IMR-90 (cell line): ENCODE data around the gene TALDO1. TPM values are rescaled to one million over a fixed set of nuclear protein-coding genes. Genes with fewer than 3 reads are reported as not detected.

Experiments
- ATAC-seq: fragments of 200-7000 bp; cut with Tn5 transposase; 2 replicates; pipeline ENCODE4 v1.9.1; 2020; ENCODE audit warnings: low read depth, mild to moderate bottlenecking, moderate library complexity
- BruUV-seq: library from RNA; stranded (reverse); fragments of 400-500 nt; replicated peaks from 2 replicates; lab custom pipeline; 2021; lab: Mats Ljungman, UMichigan
- CTCF ChIA-PET: fragments of 300-600 bp; formaldehyde crosslinking; extraction: SDS; loops from one replicate; lab custom pipeline; 2021; ENCODE audit warnings: antibody characterized with exemption; lab: Yijun Ruan, JAX
- POLR2A ChIA-PET: fragments of 300-600 bp; sonication (Branson Sonifier 250); formaldehyde crosslinking; loops from one replicate; lab custom pipeline; 2022; ENCODE audit warnings: antibody characterized with exemption; ENCODE audit not compliant: unreplicated experiment; lab: Charles Lee
- DNase-seq: peaks from one replicate; pipeline ENCODE4 v3.0.0; 2013
- H2AFZ ChIP-seq: replicated peaks from 2 replicates; pipeline ENCODE3; 2013; ENCODE audit warnings: low read length, mild to moderate bottlenecking; ENCODE audit not compliant: poor library complexity
- H2AK5ac ChIP-seq: 2 replicates; pipeline ENCODE4 v1.6.1; 2013; ENCODE audit warnings: low read depth, low read length, inconsistent platforms
- H2AK9ac ChIP-seq: replicated peaks from 2 replicates; pipeline ENCODE3; 2013; ENCODE audit warnings: mild to moderate bottlenecking, low read depth, low read length, moderate library complexity; ENCODE audit not compliant: poor library complexity
- H2BK120ac ChIP-seq: 2 replicates; pipeline ENCODE4 v1.6.1; 2013; ENCODE audit warnings: low read depth, low read length, inconsistent platforms
- H2BK15ac ChIP-seq: 3 replicates; pipeline ENCODE4 v1.6.1; 2013; ENCODE audit warnings: low read depth, low read length, inconsistent platforms
- H2BK20ac ChIP-seq: 2 replicates; pipeline ENCODE4 v1.6.1; 2013; ENCODE audit warnings: low read depth, mild to moderate bottlenecking, inconsistent platforms, low read length, moderate library complexity
- H2BK5ac ChIP-seq: 2 replicates; pipeline ENCODE4 v1.6.1; 2013; ENCODE audit warnings: mild to moderate bottlenecking, low read depth, low read length, inconsistent platforms; ENCODE audit not compliant: poor library complexity, severe bottlenecking
- H3K14ac ChIP-seq: replicated peaks from 2 replicates; pipeline ENCODE4 v1.6.1; 2013; ENCODE audit warnings: low read depth, low read length, inconsistent platforms
- H3K18ac ChIP-seq: 2 replicates; pipeline ENCODE4 v1.6.1; 2013; ENCODE audit warnings: low read depth, low read length, control low read depth
- H3K23ac ChIP-seq: 2 replicates; pipeline ENCODE4 v1.6.1; 2013; ENCODE audit warnings: low read depth, low read length, inconsistent platforms
- H3K27ac ChIP-seq: 2 replicates; pipeline ENCODE4 v1.5.1; 2013; ENCODE audit warnings: mild to moderate bottlenecking, control low read depth, low read length; ENCODE audit not compliant: insufficient read depth
- H3K27me3 ChIP-seq: 2 replicates; pipeline ENCODE4 v1.6.1; 2013; ENCODE audit warnings: low read length; ENCODE audit not compliant: control insufficient read depth, insufficient read depth
- H3K36me3 ChIP-seq: 2 replicates; pipeline ENCODE4 v1.6.1; 2013; ENCODE audit warnings: low read length, mixed read lengths; ENCODE audit not compliant: control insufficient read depth, insufficient read depth
- H3K4ac ChIP-seq: 2 replicates; pipeline ENCODE4 v1.6.1; 2013; ENCODE audit warnings: low read depth, low read length, inconsistent platforms
- H3K4me1 ChIP-seq: 2 replicates; pipeline ENCODE4 v1.6.1; 2013; ENCODE audit warnings: low read length, mixed read lengths; ENCODE audit not compliant: control insufficient read depth, insufficient read depth
- H3K4me2 ChIP-seq: 2 replicates; pipeline ENCODE4 v1.6.1; 2013; ENCODE audit warnings: low read depth, mild to moderate bottlenecking, control low read depth, low read length, moderate library complexity
- H3K4me3 ChIP-seq: 2 replicates; pipeline ENCODE4 v1.5.1; 2013; ENCODE audit warnings: low read depth, mild to moderate bottlenecking, control low read depth, low read length, moderate library complexity; ENCODE audit not compliant: insufficient read depth
- H3K56ac ChIP-seq: 2 replicates; pipeline ENCODE4 v1.6.1; 2013; ENCODE audit warnings: low read length, inconsistent platforms; ENCODE audit not compliant: insufficient read depth; ENCODE audit errors: extremely low read depth
- H3K79me1 ChIP-seq, 2 experiments: 2 replicates each; pipeline ENCODE4 v1.6.1; 2013; ENCODE audit warnings: low read length in 2 of 2, inconsistent platforms in 1 of 2, low read depth in 1 of 2
- H3K9ac ChIP-seq: 2 replicates; pipeline ENCODE4 v1.6.1; 2013; ENCODE audit warnings: low read depth, low read length, control low read depth
- H3K9me1 ChIP-seq: 2 replicates; pipeline ENCODE4 v1.6.1; 2013; ENCODE audit warnings: low read length, inconsistent platforms; ENCODE audit not compliant: insufficient read depth
- H3K9me3 ChIP-seq: 2 replicates; pipeline ENCODE4 v1.6.1; 2013; ENCODE audit warnings: low read length; ENCODE audit not compliant: control insufficient read depth, insufficient read depth
- H4K20me1 ChIP-seq: 2 replicates; pipeline ENCODE4 v1.6.1; 2013; ENCODE audit warnings: low read length, inconsistent platforms; ENCODE audit not compliant: insufficient read depth
- H4K5ac ChIP-seq: 2 replicates; pipeline ENCODE4 v1.6.1; 2013; ENCODE audit warnings: mild to moderate bottlenecking, low read depth, low read length, control low read depth
- H4K8ac ChIP-seq, 2 experiments: 2 replicates each; pipeline ENCODE4 v1.6.1; 2013; ENCODE audit warnings: low read depth in 2 of 2, low read length in 2 of 2, control low read depth in 1 of 2, inconsistent platforms in 1 of 2
- H4K91ac ChIP-seq: 2 replicates; pipeline ENCODE4 v1.6.1; 2013; ENCODE audit warnings: low read depth, low read length, inconsistent platforms; ENCODE audit not compliant: insufficient read depth
- FOS ChIP-seq: fragments of 150-350 bp; IDR thresholded peaks from 2 replicates; pipeline ENCODE4 v1.6.1; 2016; ENCODE audit warnings: low read depth, low read length
- MAZ ChIP-seq: IDR thresholded peaks from 2 replicates; pipeline ENCODE4 v1.6.1; 2012; ENCODE audit warnings: low read depth, mild to moderate bottlenecking, low read length, improper control_type of control experiment, moderate library complexity, borderline replicate concordance
- NFE2L2 ChIP-seq: fragments of 150-350 bp; IDR thresholded peaks from 2 replicates; pipeline ENCODE4 v1.6.1; 2016; ENCODE audit warnings: low read depth, mild to moderate bottlenecking, low read length
- POLR2A ChIP-seq: IDR thresholded peaks from 2 replicates; pipeline ENCODE4 v1.6.1; 2012; ENCODE audit warnings: mild to moderate bottlenecking, low read depth, low read length
- WGBS, 2 experiments: methylation state at CpG; one replicate each; pipeline versions ENCODE4 v1.1.5 to v1.1.7; 2013; ENCODE audit warnings: missing lambda C conversion rate in 2 of 2; ENCODE audit not compliant: insufficient read length in 1 of 2; ENCODE audit errors: extremely low coverage in 2 of 2; 5-methylcytosine and 5-hydroxymethylcytosine counted together
- dilution Hi-C: fragments of 300-500 bp; cut with HindIII; formaldehyde crosslinking; loops from one replicate; pipeline ENCODE4 v1.14.3; 2018; ENCODE audit warnings: low sequenced_read_pairs; ENCODE audit not compliant: unreplicated experiment
- in situ Hi-C: fragments of 300-500 bp; cut with MboI; formaldehyde crosslinking; loops from 3 replicates; pipeline ENCODE4 v1.14.3; 2019; ENCODE audit warnings: low sequenced_read_pairs, inconsistent platforms, mixed read lengths
- intact Hi-C: fragments of 100-400 bp; cut with micrococcal nuclease; formaldehyde crosslinking; loops from 2 replicates; pipeline ENCODE4 v1.10.0; 2022
- polyA plus RNA-seq, 3 experiments: library from polyadenylated mRNA; depleted of rRNA; stranded (reverse); fragments of >200 nt; gene quantifications; 2 replicates each; pipeline ENCODE4 v1.2.3, GENCODE V29; 2012; ENCODE audit warnings: low replicate concordance in 1 of 3
- total RNA-seq: library from RNA; depleted of rRNA; stranded (reverse); fragments of >200 nt; gene quantifications from 2 replicates; pipeline ENCODE4 v1.2.3, GENCODE V29; 2012
- TF ChIP-seq, protein P1 (sequence below): fragments of 150-350 bp; IDR thresholded peaks from 2 replicates; pipeline ENCODE4 v1.6.1; 2016; ENCODE audit warnings: low read depth, mild to moderate bottlenecking, low read length, moderate library complexity, borderline replicate concordance

TALDO1 gene
- total and polyA plus RNA-seq, 2 of the 4 experiments (the other 2 are of a cell fraction): 147 to 210 TPM

GRCh38 chr11:706439-706956 lies 40.8 kb upstream of the TALDO1 start:
- Histone ChIP-seq H3K79me1 (peaks cover 0 to 52% of the 10 kb centered on the region in 2 experiments), H3K9me3 (no peaks in the 10 kb centered on the region), H2AK5ac (peak overlapping the region; percentile 98), H2AK9ac (peak overlapping the region; percentile 86), H4K8ac (peak overlapping the region; percentile 88 to 95), H3K9ac (peak overlapping the region; percentile 58), H3K56ac (peak overlapping the region; percentile 35), H2BK5ac (peak overlapping the region; percentile 51), H3K23ac (peak overlapping the region; percentile 76), H3K4me1 (peaks cover 21% of the 10 kb centered on the region), H3K14ac (peak overlapping the region; percentile 98), H2BK20ac (0 out of 2 replicates have a peak overlapping the region, but pooled peaks have one; percentile 34), H3K18ac (peak overlapping the region; percentile 21), H4K91ac (peak overlapping the region; percentile 93), H2AFZ (peak overlapping the region; percentile 92), H4K5ac (peak overlapping the region; percentile 74), H3K27ac (peak overlapping the region; percentile 48), H3K9me1 (peaks cover 13% of the 10 kb centered on the region), H3K36me3 (peaks cover 12% of the 10 kb centered on the region; the same call in 1 of the 2 replicates), H2BK120ac (peak overlapping the region; percentile 51), H3K27me3 (no peaks in the 10 kb centered on the region), H4K20me1 (no peaks in the 10 kb centered on the region), H3K4me2 (peak overlapping the region; percentile 83), H3K4me3 (peak overlapping the region; percentile 53), H2BK15ac (peak overlapping the region; percentile 86; the same call in 1 of the 3 replicates), H3K4ac (peak overlapping the region; percentile 91)
- intact Hi-C loops: no loop called here
- in situ Hi-C loops: no loop called here
- DNase-seq: peak; percentile 36
- BruUV-seq: no TSS peak
- CTCF ChIA-PET: interaction anchor here (1.1 kb wide), 1 partner anchor 20 kb away, joined by 4 read pairs; no protein-coding TSS in a partner anchor
- dilution Hi-C loops: no loop called here
- TF ChIP-seq POLR2A (no peak), FOS (0 out of 2 replicates have a peak, but pooled peaks have one; percentile 24), MAZ (peak; percentile 73; the same call in 1 of the 2 replicates), NFE2L2 (no peak)
- TF ChIP-seq, protein P1, sequence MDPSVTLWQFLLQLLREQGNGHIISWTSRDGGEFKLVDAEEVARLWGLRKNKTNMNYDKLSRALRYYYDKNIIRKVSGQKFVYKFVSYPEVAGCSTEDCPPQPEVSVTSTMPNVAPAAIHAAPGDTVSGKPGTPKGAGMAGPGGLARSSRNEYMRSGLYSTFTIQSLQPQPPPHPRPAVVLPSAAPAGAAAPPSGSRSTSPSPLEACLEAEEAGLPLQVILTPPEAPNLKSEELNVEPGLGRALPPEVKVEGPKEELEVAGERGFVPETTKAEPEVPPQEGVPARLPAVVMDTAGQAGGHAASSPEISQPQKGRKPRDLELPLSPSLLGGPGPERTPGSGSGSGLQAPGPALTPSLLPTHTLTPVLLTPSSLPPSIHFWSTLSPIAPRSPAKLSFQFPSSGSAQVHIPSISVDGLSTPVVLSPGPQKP: no peak
- WGBS, 2 experiments: 50% methylated on average over 2 of the region's 22 CpGs; no CpG with 5 or more reads in 1 of the 2 experiments
- POLR2A ChIA-PET: no interaction called here
- ATAC-seq: peak; percentile 59
